Ovary (tissue), 9 donors: Measurements from ENCODE around the gene AOPEP. TPM values are rescaled to one million over a fixed set of nuclear protein-coding genes. Genes with fewer than 3 reads are reported as not detected.

Experiments
- DNase-seq, 5 donors: peaks; one replicate each; pipeline ENCODE4 v3.0.0-alpha.2; 2019 to 2020
- H3K27ac ChIP-seq, 2 donors: fragments of 200-600 bp; one replicate each; pipeline versions ENCODE4 v1.5.1 to v1.8.0; 2019 to 2022
- H3K27me3 ChIP-seq: fragments of 200-600 bp; one replicate; pipeline ENCODE4 v1.8.0; 2022
- H3K36me3 ChIP-seq: fragments of 200-600 bp; sonication (generic); one replicate; pipeline ENCODE4 v1.5.1; 2019
- H3K4me1 ChIP-seq: one replicate; pipeline ENCODE4 v1.8.1; 2013; ENCODE audit warnings: mild to moderate bottlenecking, moderate library complexity; ENCODE audit not compliant: insufficient read depth
- H3K4me3 ChIP-seq: fragments of 200-600 bp; sonication (generic); one replicate; pipeline ENCODE4 v1.5.1; 2017
- H3K9me3 ChIP-seq, 2 donors: fragments of 200-600 bp in 1 of 2; sonication (generic) in 1 of 2; one replicate each; pipeline versions ENCODE4 v1.5.1 to v1.8.1; 2013 to 2019; ENCODE audit warnings: mild to moderate bottlenecking in 1 of 2, moderate library complexity in 1 of 2
- CTCF ChIP-seq, 3 donors: fragments of 450-650 bp in 2 of 3; fragments of 200-600 bp in 1 of 3; IDR thresholded peaks; one replicate each; pipeline versions ENCODE4 v1.5.1 to v1.8.0; 2016 to 2022; ENCODE audit warnings: antibody characterized with exemption in 3 of 3, mild to moderate bottlenecking in 1 of 3
- EP300 ChIP-seq: sonication (generic); formaldehyde crosslinking; IDR thresholded peaks from one replicate; pipeline ENCODE4 v1.6.1; 2017; ENCODE audit warnings: antibody characterized with exemption
- POLR2A ChIP-seq: fragments of 450-650 bp; IDR thresholded peaks from one replicate; pipeline ENCODE4 v1.6.1; 2017; ENCODE audit warnings: antibody characterized with exemption, mild to moderate bottlenecking, moderate library complexity
- WGBS, 3 donors: extraction: QIAGEN DNeasy Blood & Tissue Kit in 1 of 3; methylation state at CpG; one replicate each; pipeline versions ENCODE4 v1.1.5 to v1.1.7; 2013 to 2017; 5-methylcytosine and 5-hydroxymethylcytosine counted together
- intact Hi-C, 4 donors: fragments of 100-400 bp; cut with DNase I; formaldehyde crosslinking; loops; one replicate each; pipeline versions ENCODE4 v1.11.0 to v1.15.1; 2022 to 2023
- polyA plus RNA-seq, 2 donors: library from polyadenylated mRNA; stranded (reverse); fragments of 200-250 nt in 1 of 2; fragments of 350-450 nt in 1 of 2; fragmentation: Illumina TruSeq in 1 of 2; extraction: RNeasy Lipid Tissue Mini Kit (QIAGEN cat#74804) in 1 of 2; gene quantifications; one replicate each; pipeline ENCODE4 v1.2.3, GENCODE V29; 2013 to 2014
- total RNA-seq, 7 donors: library from RNA; depleted of rRNA in 2 of 7; stranded (reverse); fragments of >200 nt in 2 of 7; fragmentation: NEBNext Ultra II Directional in 3 of 7; extraction: Animal tissue kit (Norgen Biotek cat#: 25700) in 3 of 7; gene quantifications; one replicate each; pipeline versions ENCODE4 v1.1.0 to v1.2.4, GENCODE V29; 2016 to 2023
- donor health status: DM: no; HTN: no; CAD: no; lungs with moderate emphysema.
- donor health status: DM: no; HTN: no; CAD: no.
- donor health status: Bipolar disorder and iron deficiency.
- donor health status: DM: yes; HTN: yes; CAD: no.
- donor health status: DM: no; HTN: no; CAD: no.
- donor health status: DM: yes; HTN: yes; CAD: no.

The AOPEP gene
- total and polyA plus RNA-seq, 9 donors, result 40.0 to 141 (median 82.1) TPM

GRCh38 chr9:94900222-94901018 lies 173.9 kb downstream of the AOPEP start:
- DNase-seq, result peak in 1 of 5 donors; percentile 66
- H3K27me3 ChIP-seq, result no peaks in the 10 kb centered on the region
- 15 to 32% (median 27%) methylated on average over 10 of the region's 10 CpGs for WGBS, 3 donors
- intact Hi-C loops, result no loop called here
- H3K4me3 ChIP-seq, result no peak overlapping the region
- H3K9me3 ChIP-seq, result no peaks in the 10 kb centered on the region
- H3K27ac ChIP-seq, result peak overlapping the region; percentile 60 to 84
- peaks cover 20% of the 10 kb centered on the region for H3K4me1 ChIP-seq
- TF ChIP-seq POLR2A, result peak; percentile 36
- peak; percentile 68 for TF ChIP-seq EP300
- TF ChIP-seq CTCF (IDR thresholded peaks at IDR 0.05), result no peak
- H3K36me3 ChIP-seq, result no peaks in the 10 kb centered on the region

- no peak for DNase-seq
- no peaks in the 10 kb centered on the region for H3K9me3 ChIP-seq
- 63 to 69% (median 68%) methylated on average over 4 of the region's 4 CpGs for WGBS, 3 donors
- peak overlapping the region in 1 of 2 donors; percentile 84 for H3K27ac ChIP-seq
- no peaks in the 10 kb centered on the region for H3K27me3 ChIP-seq
- intact Hi-C loops, result no loop called here
- H3K4me1 ChIP-seq, result peaks cover 20% of the 10 kb centered on the region
- TF ChIP-seq EP300 (no peak), CTCF (IDR thresholded peaks at IDR 0.05) (no peak), POLR2A (no peak)
- H3K36me3 ChIP-seq, result no peaks in the 10 kb centered on the region
- H3K4me3 ChIP-seq, result no peak overlapping the region
Measured at GRCh38 chr9:94901019-94901363, 174.5 kb downstream of the AOPEP start.

- Histone ChIP-seq H3K4me1 (peaks cover 24% of the 10 kb centered on the region), H3K4me3 (no peak overlapping the region), H3K36me3 (no peaks in the 10 kb centered on the region), H3K9me3 (no peaks in the 10 kb centered on the region), H3K27me3 (no peaks in the 10 kb centered on the region), H3K27ac (no peak overlapping the region)
- intact Hi-C loops, result no loop called here
- WGBS, 3 donors, result 51 to 71% (median 59%) methylated on average over 2 of the region's 2 CpGs
- DNase-seq, result no peak
- no peak for TF ChIP-seq CTCF (IDR thresholded peaks at IDR 0.05)
- TF ChIP-seq POLR2A, result no peak
- no peak for TF ChIP-seq EP300
Measured at GRCh38 chr9:94903961-94904421, 177.5 kb downstream of the AOPEP start.

GRCh38 chr9:94904806-94905205 lies 178.3 kb downstream of the AOPEP start:
- H3K27ac ChIP-seq, result no peak overlapping the region
- intact Hi-C loops, result no loop called here
- 90 to 97% (median 93%) methylated on average over 3 of the region's 3 CpGs for WGBS, 3 donors

More at GRCh38 chr9:94904806-94905205, 178.3 kb downstream of the AOPEP start:
- Histone ChIP-seq H3K36me3 (no peaks in the 10 kb centered on the region), H3K4me1 (peaks cover 22% of the 10 kb centered on the region), H3K4me3 (no peak overlapping the region), H3K27me3 (no peaks in the 10 kb centered on the region), H3K9me3 (no peaks in the 10 kb centered on the region)
- no peak for DNase-seq
- TF ChIP-seq EP300, result no peak
- TF ChIP-seq POLR2A, result no peak
- TF ChIP-seq CTCF (IDR thresholded peaks at IDR 0.05), result no peak
